IMR-90 (cell line): ENCODE results near the gene SLC25A44. TPM values are rescaled to one million over a fixed set of nuclear protein-coding genes. Genes with fewer than 3 reads are reported as not detected.

Experiments
- ATAC-seq: fragments of 200-7000 bp; cut with Tn5 transposase; 2 replicates; pipeline ENCODE4 v1.9.1; 2020; ENCODE audit warnings: low read depth, mild to moderate bottlenecking, moderate library complexity
- BruUV-seq: library from RNA; stranded (reverse); fragments of 400-500 nt; replicated peaks from 2 replicates; lab custom pipeline; 2021; lab: Mats Ljungman, UMichigan
- CTCF ChIA-PET: fragments of 300-600 bp; formaldehyde crosslinking; extraction: SDS; loops from one replicate; lab custom pipeline; 2021; ENCODE audit warnings: antibody characterized with exemption; lab: Yijun Ruan, JAX
- POLR2A ChIA-PET: fragments of 300-600 bp; sonication (Branson Sonifier 250); formaldehyde crosslinking; loops from one replicate; lab custom pipeline; 2022; ENCODE audit warnings: antibody characterized with exemption; ENCODE audit not compliant: unreplicated experiment; lab: Charles Lee
- DNase-seq: peaks from one replicate; pipeline ENCODE4 v3.0.0; 2013
- H2AFZ ChIP-seq: replicated peaks from 2 replicates; pipeline ENCODE3; 2013; ENCODE audit warnings: low read length, mild to moderate bottlenecking; ENCODE audit not compliant: poor library complexity
- H2AK5ac ChIP-seq: 2 replicates; pipeline ENCODE4 v1.6.1; 2013; ENCODE audit warnings: low read depth, low read length, inconsistent platforms
- H2AK9ac ChIP-seq: replicated peaks from 2 replicates; pipeline ENCODE3; 2013; ENCODE audit warnings: mild to moderate bottlenecking, low read depth, low read length, moderate library complexity; ENCODE audit not compliant: poor library complexity
- H2BK120ac ChIP-seq: 2 replicates; pipeline ENCODE4 v1.6.1; 2013; ENCODE audit warnings: low read depth, low read length, inconsistent platforms
- H2BK15ac ChIP-seq: 3 replicates; pipeline ENCODE4 v1.6.1; 2013; ENCODE audit warnings: low read depth, low read length, inconsistent platforms
- H2BK20ac ChIP-seq: 2 replicates; pipeline ENCODE4 v1.6.1; 2013; ENCODE audit warnings: low read depth, mild to moderate bottlenecking, inconsistent platforms, low read length, moderate library complexity
- H2BK5ac ChIP-seq: 2 replicates; pipeline ENCODE4 v1.6.1; 2013; ENCODE audit warnings: mild to moderate bottlenecking, low read depth, low read length, inconsistent platforms; ENCODE audit not compliant: poor library complexity, severe bottlenecking
- H3K14ac ChIP-seq: replicated peaks from 2 replicates; pipeline ENCODE4 v1.6.1; 2013; ENCODE audit warnings: low read depth, low read length, inconsistent platforms
- H3K18ac ChIP-seq: 2 replicates; pipeline ENCODE4 v1.6.1; 2013; ENCODE audit warnings: low read depth, low read length, control low read depth
- H3K23ac ChIP-seq: 2 replicates; pipeline ENCODE4 v1.6.1; 2013; ENCODE audit warnings: low read depth, low read length, inconsistent platforms
- H3K27ac ChIP-seq: 2 replicates; pipeline ENCODE4 v1.5.1; 2013; ENCODE audit warnings: mild to moderate bottlenecking, control low read depth, low read length; ENCODE audit not compliant: insufficient read depth
- H3K27me3 ChIP-seq: 2 replicates; pipeline ENCODE4 v1.6.1; 2013; ENCODE audit warnings: low read length; ENCODE audit not compliant: control insufficient read depth, insufficient read depth
- H3K36me3 ChIP-seq: 2 replicates; pipeline ENCODE4 v1.6.1; 2013; ENCODE audit warnings: low read length, mixed read lengths; ENCODE audit not compliant: control insufficient read depth, insufficient read depth
- H3K4ac ChIP-seq: 2 replicates; pipeline ENCODE4 v1.6.1; 2013; ENCODE audit warnings: low read depth, low read length, inconsistent platforms
- H3K4me1 ChIP-seq: 2 replicates; pipeline ENCODE4 v1.6.1; 2013; ENCODE audit warnings: low read length, mixed read lengths; ENCODE audit not compliant: control insufficient read depth, insufficient read depth
- H3K4me2 ChIP-seq: 2 replicates; pipeline ENCODE4 v1.6.1; 2013; ENCODE audit warnings: low read depth, mild to moderate bottlenecking, control low read depth, low read length, moderate library complexity
- H3K4me3 ChIP-seq: 2 replicates; pipeline ENCODE4 v1.5.1; 2013; ENCODE audit warnings: low read depth, mild to moderate bottlenecking, control low read depth, low read length, moderate library complexity; ENCODE audit not compliant: insufficient read depth
- H3K56ac ChIP-seq: 2 replicates; pipeline ENCODE4 v1.6.1; 2013; ENCODE audit warnings: low read length, inconsistent platforms; ENCODE audit not compliant: insufficient read depth; ENCODE audit errors: extremely low read depth
- H3K79me1 ChIP-seq, 2 experiments: 2 replicates each; pipeline ENCODE4 v1.6.1; 2013; ENCODE audit warnings: low read length in 2 of 2, inconsistent platforms in 1 of 2, low read depth in 1 of 2
- H3K9ac ChIP-seq: 2 replicates; pipeline ENCODE4 v1.6.1; 2013; ENCODE audit warnings: low read depth, low read length, control low read depth
- H3K9me1 ChIP-seq: 2 replicates; pipeline ENCODE4 v1.6.1; 2013; ENCODE audit warnings: low read length, inconsistent platforms; ENCODE audit not compliant: insufficient read depth
- H3K9me3 ChIP-seq: 2 replicates; pipeline ENCODE4 v1.6.1; 2013; ENCODE audit warnings: low read length; ENCODE audit not compliant: control insufficient read depth, insufficient read depth
- H4K20me1 ChIP-seq: 2 replicates; pipeline ENCODE4 v1.6.1; 2013; ENCODE audit warnings: low read length, inconsistent platforms; ENCODE audit not compliant: insufficient read depth
- H4K5ac ChIP-seq: 2 replicates; pipeline ENCODE4 v1.6.1; 2013; ENCODE audit warnings: mild to moderate bottlenecking, low read depth, low read length, control low read depth
- H4K8ac ChIP-seq, 2 experiments: 2 replicates each; pipeline ENCODE4 v1.6.1; 2013; ENCODE audit warnings: low read depth in 2 of 2, low read length in 2 of 2, control low read depth in 1 of 2, inconsistent platforms in 1 of 2
- H4K91ac ChIP-seq: 2 replicates; pipeline ENCODE4 v1.6.1; 2013; ENCODE audit warnings: low read depth, low read length, inconsistent platforms; ENCODE audit not compliant: insufficient read depth
- BHLHE40 ChIP-seq: fragments of 150-350 bp; IDR thresholded peaks from 2 replicates; pipeline ENCODE4 v1.6.1; 2016; ENCODE audit warnings: mild to moderate bottlenecking, low read depth, low read length
- CHD1 ChIP-seq: IDR thresholded peaks from 2 replicates; pipeline ENCODE4 v1.6.1; 2012; ENCODE audit warnings: low read depth, low read length, improper control_type of control experiment
- FOS ChIP-seq: fragments of 150-350 bp; IDR thresholded peaks from 2 replicates; pipeline ENCODE4 v1.6.1; 2016; ENCODE audit warnings: low read depth, low read length
- MAFK ChIP-seq: IDR thresholded peaks from 2 replicates; pipeline ENCODE4 v1.6.1; 2012; ENCODE audit warnings: low read depth, low read length, improper control_type of control experiment
- MAZ ChIP-seq: IDR thresholded peaks from 2 replicates; pipeline ENCODE4 v1.6.1; 2012; ENCODE audit warnings: low read depth, mild to moderate bottlenecking, low read length, improper control_type of control experiment, moderate library complexity, borderline replicate concordance
- POLR2A ChIP-seq: IDR thresholded peaks from 2 replicates; pipeline ENCODE4 v1.6.1; 2012; ENCODE audit warnings: mild to moderate bottlenecking, low read depth, low read length
- RAD21 ChIP-seq: IDR thresholded peaks from 2 replicates; pipeline ENCODE4 v1.6.1; 2012; ENCODE audit warnings: low read length, improper control_type of control experiment
- RCOR1 ChIP-seq: IDR thresholded peaks from 2 replicates; pipeline ENCODE4 v1.6.1; 2012; ENCODE audit warnings: mild to moderate bottlenecking, low read length, improper control_type of control experiment; ENCODE audit not compliant: insufficient replicate concordance
- RFX5 ChIP-seq: IDR thresholded peaks from 2 replicates; pipeline ENCODE4 v1.8.0; 2012; ENCODE audit warnings: low read depth, mild to moderate bottlenecking, low read length, moderate library complexity
- SMC3 ChIP-seq: fragments of 150-350 bp; IDR thresholded peaks from 2 replicates; pipeline ENCODE4 v1.6.1; 2016; ENCODE audit warnings: low read depth, mild to moderate bottlenecking, antibody characterized with exemption, low read length, moderate library complexity
- WGBS, 2 experiments: methylation state at CpG; one replicate each; pipeline versions ENCODE4 v1.1.5 to v1.1.7; 2013; ENCODE audit warnings: missing lambda C conversion rate in 2 of 2; ENCODE audit not compliant: insufficient read length in 1 of 2; ENCODE audit errors: extremely low coverage in 2 of 2; 5-methylcytosine and 5-hydroxymethylcytosine counted together
- dilution Hi-C: fragments of 300-500 bp; cut with HindIII; formaldehyde crosslinking; loops from one replicate; pipeline ENCODE4 v1.14.3; 2018; ENCODE audit warnings: low sequenced_read_pairs; ENCODE audit not compliant: unreplicated experiment
- in situ Hi-C: fragments of 300-500 bp; cut with MboI; formaldehyde crosslinking; loops from 3 replicates; pipeline ENCODE4 v1.14.3; 2019; ENCODE audit warnings: low sequenced_read_pairs, inconsistent platforms, mixed read lengths
- intact Hi-C: fragments of 100-400 bp; cut with micrococcal nuclease; formaldehyde crosslinking; loops from 2 replicates; pipeline ENCODE4 v1.10.0; 2022
- polyA plus RNA-seq, 3 experiments: library from polyadenylated mRNA; depleted of rRNA; stranded (reverse); fragments of >200 nt; gene quantifications; 2 replicates each; pipeline ENCODE4 v1.2.3, GENCODE V29; 2012; ENCODE audit warnings: low replicate concordance in 1 of 3
- total RNA-seq: library from RNA; depleted of rRNA; stranded (reverse); fragments of >200 nt; gene quantifications from 2 replicates; pipeline ENCODE4 v1.2.3, GENCODE V29; 2012
- TF ChIP-seq, protein P1 (sequence below): fragments of 150-350 bp; IDR thresholded peaks from 2 replicates; pipeline ENCODE4 v1.6.1; 2016; ENCODE audit warnings: low read depth, mild to moderate bottlenecking, low read length, moderate library complexity, borderline replicate concordance

Gene SLC25A44
- total and polyA plus RNA-seq, 2 of the 4 experiments (the other 2 are of a cell fraction), result 12.7 to 20.2 TPM

DNA sequence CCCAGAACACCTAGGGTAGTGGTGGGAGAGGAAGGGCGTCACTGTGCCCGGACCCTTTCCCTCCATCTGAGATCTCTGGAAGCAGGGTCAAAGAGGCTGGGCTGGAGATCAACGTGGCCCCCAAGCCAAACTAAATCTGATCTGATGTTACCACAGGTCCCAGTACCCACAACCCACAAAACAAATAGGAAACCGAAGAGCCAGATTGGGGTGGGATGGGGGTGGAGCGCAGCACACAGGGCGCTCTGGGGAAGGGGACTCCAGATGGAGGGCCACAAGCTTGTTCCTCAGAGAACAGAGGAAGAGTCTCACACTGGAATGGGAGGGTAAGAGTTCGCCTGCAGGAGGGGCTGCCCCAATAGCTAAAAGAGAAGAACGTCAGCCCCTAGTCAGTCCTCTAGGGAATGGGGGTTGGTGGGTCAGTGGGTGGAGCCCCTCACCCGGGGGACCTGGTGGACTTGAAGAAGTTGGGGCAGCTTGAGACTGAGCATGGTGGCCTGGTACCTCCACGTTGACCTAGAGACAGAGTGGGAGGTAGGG is 52.4 kb downstream of the SLC25A44 start:
- Histone ChIP-seq H4K20me1 (no peaks in the 10 kb centered on the region; the same call in none of the 2 replicates), H3K14ac (no peak overlapping the region), H3K4me3 (no peak overlapping the region), H4K5ac (no peak overlapping the region), H3K27me3 (peaks cover 12% of the 10 kb centered on the region; the same call in 1 of the 2 replicates), H4K91ac (no peak overlapping the region), H2AK9ac (peak overlapping the region; percentile 37), H2AFZ (peak overlapping the region; percentile 87), H3K9ac (no peak overlapping the region), H3K9me3 (no peaks in the 10 kb centered on the region), H2BK20ac (no peak overlapping the region), H2BK120ac (no peak overlapping the region), H3K56ac (no peak overlapping the region), H3K36me3 (peaks cover 26% of the 10 kb centered on the region), H3K9me1 (no peaks in the 10 kb centered on the region), H2BK15ac (no peak overlapping the region), H3K18ac (no peak overlapping the region), H3K4me2 (no peak overlapping the region; the same call in 1 of the 2 replicates), H3K23ac (no peak overlapping the region), H3K27ac (no peak overlapping the region), H2AK5ac (0 out of 2 replicates have a peak overlapping the region, but pooled peaks have one; percentile 24), H4K8ac (no peak overlapping the region), H3K4me1 (peaks cover 2% of the 10 kb centered on the region; the same call in 1 of the 2 replicates), H3K79me1 (no peaks in the 10 kb centered on the region), H2BK5ac (no peak overlapping the region), H3K4ac (no peak overlapping the region)
- intact Hi-C loops (no loop called here), dilution Hi-C loops (no loop called here), in situ Hi-C loops (no loop called here)
- DNase-seq (no peak), ATAC-seq (no peak)
- CTCF ChIA-PET, result no interaction called here
- TF ChIP-seq, protein P1, sequence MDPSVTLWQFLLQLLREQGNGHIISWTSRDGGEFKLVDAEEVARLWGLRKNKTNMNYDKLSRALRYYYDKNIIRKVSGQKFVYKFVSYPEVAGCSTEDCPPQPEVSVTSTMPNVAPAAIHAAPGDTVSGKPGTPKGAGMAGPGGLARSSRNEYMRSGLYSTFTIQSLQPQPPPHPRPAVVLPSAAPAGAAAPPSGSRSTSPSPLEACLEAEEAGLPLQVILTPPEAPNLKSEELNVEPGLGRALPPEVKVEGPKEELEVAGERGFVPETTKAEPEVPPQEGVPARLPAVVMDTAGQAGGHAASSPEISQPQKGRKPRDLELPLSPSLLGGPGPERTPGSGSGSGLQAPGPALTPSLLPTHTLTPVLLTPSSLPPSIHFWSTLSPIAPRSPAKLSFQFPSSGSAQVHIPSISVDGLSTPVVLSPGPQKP, result no peak
- TF ChIP-seq SMC3 (no peak), RFX5 (no peak), POLR2A (no peak), CHD1 (no peak), BHLHE40 (no peak), MAZ (no peak), RCOR1 (no peak), RAD21 (no peak), FOS (no peak), MAFK (no peak)
- WGBS, 2 experiments, result 60% methylated on average over 1 of the region's 10 CpGs; no CpG with 5 or more reads in 1 of the 2 experiments
- POLR2A ChIA-PET, result interaction anchor here (0.6 kb wide), 2 partner anchors 12 to 113 kb away, joined by 9 to 15 read pairs; no protein-coding TSS in a partner anchor
- no TSS peak for BruUV-seq
